Liver (tissue), 9 donors: ENCODE results near the gene UCK2. TPM values are rescaled to one million over a fixed set of nuclear protein-coding genes. Genes with fewer than 3 reads are reported as not detected.

Source experiments
- DNase-seq: peaks from one replicate; pipeline ENCODE4 v3.0.0-alpha.2; 2017; ENCODE audit warnings: low spot score
- H3K27ac ChIP-seq, 2 donors: one replicate each; pipeline ENCODE4 v1.7.0; 2013; ENCODE audit warnings: inconsistent platforms in 2 of 2, low read length in 2 of 2, control low read depth in 1 of 2, low read depth in 1 of 2, mild to moderate bottlenecking in 1 of 2
- H3K27me3 ChIP-seq, 4 donors: one replicate each; pipeline versions ENCODE4 v1.6.1 to v1.7.0; 2013; ENCODE audit warnings: low read length in 3 of 4, inconsistent platforms in 1 of 4, mild to moderate bottlenecking in 1 of 4, moderate library complexity in 1 of 4; ENCODE audit not compliant: control insufficient read depth in 4 of 4, insufficient read depth in 4 of 4
- H3K36me3 ChIP-seq, 4 donors: one replicate each; pipeline versions ENCODE4 v1.6.1 to v1.7.0; 2013; ENCODE audit warnings: low read length in 3 of 4, mild to moderate bottlenecking in 3 of 4, low read depth in 1 of 4, moderate library complexity in 1 of 4; ENCODE audit not compliant: control insufficient read depth in 4 of 4, insufficient read depth in 3 of 4
- H3K4me1 ChIP-seq, 4 donors: one replicate each; pipeline versions ENCODE4 v1.6.1 to v1.7.0; 2013; ENCODE audit warnings: low read length in 3 of 4, mild to moderate bottlenecking in 3 of 4, moderate library complexity in 1 of 4; ENCODE audit not compliant: control insufficient read depth in 4 of 4, insufficient read depth in 4 of 4
- H3K4me3 ChIP-seq, 3 donors: one replicate each; pipeline versions ENCODE4 v1.6.1 to v1.7.0; 2013; ENCODE audit warnings: low read length in 3 of 3, control low read depth in 1 of 3, low read depth in 1 of 3, mild to moderate bottlenecking in 1 of 3
- H3K9ac ChIP-seq, 2 donors: one replicate each; pipeline ENCODE4 v1.7.0; 2013; ENCODE audit warnings: low read length in 2 of 2, mild to moderate bottlenecking in 2 of 2, moderate library complexity in 2 of 2, control low read depth in 1 of 2, low read depth in 1 of 2
- H3K9me3 ChIP-seq, 4 donors: one replicate each; pipeline versions ENCODE4 v1.6.1 to v1.7.0; 2013; ENCODE audit warnings: low read length in 3 of 4; ENCODE audit not compliant: control insufficient read depth in 4 of 4
- EGR1 ChIP-seq, 2 donors: IDR thresholded peaks; 2 replicates each; pipeline ENCODE4 v1.6.1; 2016 to 2018; ENCODE audit warnings: antibody characterized with exemption in 2 of 2, low read depth in 2 of 2
- FOXA1 ChIP-seq: IDR thresholded peaks from 2 replicates; pipeline ENCODE4 v1.6.1; 2016; ENCODE audit warnings: antibody characterized with exemption
- FOXA2 ChIP-seq: IDR thresholded peaks from 2 replicates; pipeline ENCODE4 v1.6.1; 2016; ENCODE audit warnings: antibody characterized with exemption
- GABPA ChIP-seq, 2 donors: IDR thresholded peaks in 1 of 2; conservative IDR thresholded peaks in 1 of 2; 2 replicates each; pipeline ENCODE4 v1.6.1; 2016; ENCODE audit warnings: antibody characterized with exemption in 2 of 2, mild to moderate bottlenecking in 1 of 2, moderate library complexity in 1 of 2
- HNF4A ChIP-seq, 2 donors: conservative IDR thresholded peaks; 2 replicates each; pipeline ENCODE4 v1.6.1; 2016; ENCODE audit warnings: antibody characterized with exemption in 2 of 2, mild to moderate bottlenecking in 2 of 2
- HNF4G ChIP-seq: IDR thresholded peaks from 2 replicates; pipeline ENCODE4 v1.6.1; 2016; ENCODE audit warnings: antibody characterized with exemption
- JUND ChIP-seq, 2 donors: IDR thresholded peaks; 2 replicates each; pipeline ENCODE4 v1.6.1; 2016; ENCODE audit warnings: antibody characterized with exemption in 2 of 2
- NR2F2 ChIP-seq: IDR thresholded peaks from 2 replicates; pipeline ENCODE4 v1.6.1; 2016; ENCODE audit warnings: antibody characterized with exemption
- RAD21 ChIP-seq, 2 donors: IDR thresholded peaks; 2 replicates each; pipeline ENCODE4 v1.6.1; 2016; ENCODE audit warnings: antibody characterized with exemption in 2 of 2, mild to moderate bottlenecking in 2 of 2
- REST ChIP-seq: IDR thresholded peaks from 2 replicates; pipeline ENCODE4 v1.6.1; 2016; ENCODE audit warnings: antibody characterized with exemption, mild to moderate bottlenecking
- RXRA ChIP-seq, 2 donors: IDR thresholded peaks; 2 replicates each; pipeline ENCODE4 v1.6.1; 2017 to 2018; ENCODE audit warnings: antibody characterized with exemption in 2 of 2, mild to moderate bottlenecking in 1 of 2
- SP1 ChIP-seq: IDR thresholded peaks from 2 replicates; pipeline ENCODE4 v1.6.1; 2018; ENCODE audit warnings: antibody characterized with exemption, mild to moderate bottlenecking
- TAF1 ChIP-seq: conservative IDR thresholded peaks from 2 replicates; pipeline ENCODE4 v1.6.1; 2016; ENCODE audit warnings: antibody characterized with exemption, mild to moderate bottlenecking
- YY1 ChIP-seq: IDR thresholded peaks from 2 replicates; pipeline ENCODE4 v1.6.1; 2016; ENCODE audit warnings: antibody characterized with exemption, mild to moderate bottlenecking
- WGBS: extraction: QIAGEN DNeasy Blood & Tissue Kit; methylation state at CpG from one replicate; pipeline ENCODE4 v1.1.7; 2013; 5-methylcytosine and 5-hydroxymethylcytosine counted together
- polyA plus RNA-seq, 2 donors: library from polyadenylated mRNA; stranded (reverse) in 1 of 2; unstranded in 1 of 2; fragments of 200-250 nt in 1 of 2; fragments of >200 nt in 1 of 2; fragmentation: Nextera tagmentation in 1 of 2; extraction: Ambion mirVana in 1 of 2; gene quantifications; one replicate each; pipeline versions ENCODE4 v1.2.1 to v1.2.3, GENCODE V29; 2013 to 2015
- total RNA-seq, 2 donors: library from RNA; depleted of rRNA; stranded (reverse); fragments of >200 nt; gene quantifications; one replicate each; pipeline ENCODE4 v1.2.3, GENCODE V29; 2014
- TF ChIP-seq, protein P1 (sequence below): IDR thresholded peaks from 2 replicates; pipeline ENCODE4 v1.6.1; 2016; ENCODE audit warnings: antibody characterized with exemption
- TF ChIP-seq, protein P2 (sequence below): IDR thresholded peaks from 2 replicates; pipeline ENCODE4 v1.6.1; 2016; ENCODE audit warnings: antibody characterized with exemption
- TF ChIP-seq, protein P3 (sequence below): IDR thresholded peaks from 2 replicates; pipeline ENCODE4 v1.6.1; 2016; ENCODE audit warnings: antibody characterized with exemption
- TF ChIP-seq, protein P4 (sequence below): fragments of 150-350 bp; IDR thresholded peaks from 2 replicates; pipeline ENCODE4 v1.5.1; 2017; ENCODE audit warnings: improper control_type of control experiment, low read depth, low read length; ENCODE audit not compliant: missing input control
- donor health status: healthy.
- donor health status: healthy.
- donor health status: healthy.
- donor health status: healthy.
- donor health status: healthy.

The UCK2 gene
- total and polyA plus RNA-seq, 4 donors, result 8.9 to 25.5 (median 17.3) TPM

DNA sequence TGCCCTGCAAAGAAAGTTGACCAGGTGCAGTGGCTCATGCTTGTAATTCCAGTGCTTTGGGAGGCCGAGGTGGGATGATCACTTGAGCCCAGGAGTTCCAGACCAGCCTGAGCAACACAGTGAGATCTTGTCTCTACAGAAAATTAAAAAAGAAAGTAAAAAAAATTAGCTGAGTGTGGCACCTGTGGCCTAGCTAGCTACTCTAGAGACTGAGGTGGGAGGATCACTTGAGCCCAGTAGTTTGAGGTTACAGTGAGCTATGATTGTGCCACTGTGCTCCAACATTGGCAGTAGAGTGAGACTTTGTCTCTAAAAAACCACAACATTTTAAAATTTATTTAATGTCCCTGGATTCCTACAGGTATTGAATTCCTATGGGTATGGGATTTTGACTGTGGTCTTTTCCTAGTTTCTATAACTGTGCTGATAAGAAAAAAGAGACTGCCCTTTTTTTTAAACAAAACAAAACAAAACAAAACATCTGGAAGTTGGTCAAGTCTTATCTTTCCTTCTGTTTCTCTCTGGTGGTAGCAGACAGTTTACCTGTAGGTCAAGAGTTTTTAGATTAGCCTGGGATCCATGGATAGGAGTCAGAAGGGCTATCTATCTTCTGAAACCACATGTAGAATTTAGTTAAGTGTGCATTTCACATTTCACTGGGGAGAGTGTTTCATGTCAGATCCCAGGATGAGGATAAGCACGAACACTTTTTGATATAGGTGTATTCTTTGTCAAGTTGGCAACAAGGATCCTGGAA is 18.8 kb downstream of the UCK2 start:
- WGBS, result 93% methylated on average over 2 of the region's 2 CpGs
- Histone ChIP-seq H3K27ac (no peak overlapping the region), H3K9me3 (no peaks in the 10 kb centered on the region), H3K4me1 (peaks cover 0 to 3% (median 1%) of the 10 kb centered on the region in 4 donors), H3K36me3 (no peaks in the 10 kb centered on the region), H3K9ac (no peak overlapping the region), H3K4me3 (no peak overlapping the region), H3K27me3 (no peaks in the 10 kb centered on the region)
- DNase-seq, result no peak
- TF ChIP-seq JUND (IDR thresholded peaks at IDR 0.05) (no peak), FOXA2 (no peak), SP1 (no peak), HNF4G (no peak), RAD21 (IDR thresholded peaks at IDR 0.05) (no peak), TAF1 (no peak), FOXA1 (no peak), HNF4A (conservative IDR thresholded peaks at IDR 0.05) (no peak), YY1 (no peak)
- TF ChIP-seq, protein P1, sequence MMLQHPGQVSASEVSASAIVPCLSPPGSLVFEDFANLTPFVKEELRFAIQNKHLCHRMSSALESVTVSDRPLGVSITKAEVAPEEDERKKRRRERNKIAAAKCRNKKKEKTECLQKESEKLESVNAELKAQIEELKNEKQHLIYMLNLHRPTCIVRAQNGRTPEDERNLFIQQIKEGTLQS, result no peak
- TF ChIP-seq, protein P2, sequence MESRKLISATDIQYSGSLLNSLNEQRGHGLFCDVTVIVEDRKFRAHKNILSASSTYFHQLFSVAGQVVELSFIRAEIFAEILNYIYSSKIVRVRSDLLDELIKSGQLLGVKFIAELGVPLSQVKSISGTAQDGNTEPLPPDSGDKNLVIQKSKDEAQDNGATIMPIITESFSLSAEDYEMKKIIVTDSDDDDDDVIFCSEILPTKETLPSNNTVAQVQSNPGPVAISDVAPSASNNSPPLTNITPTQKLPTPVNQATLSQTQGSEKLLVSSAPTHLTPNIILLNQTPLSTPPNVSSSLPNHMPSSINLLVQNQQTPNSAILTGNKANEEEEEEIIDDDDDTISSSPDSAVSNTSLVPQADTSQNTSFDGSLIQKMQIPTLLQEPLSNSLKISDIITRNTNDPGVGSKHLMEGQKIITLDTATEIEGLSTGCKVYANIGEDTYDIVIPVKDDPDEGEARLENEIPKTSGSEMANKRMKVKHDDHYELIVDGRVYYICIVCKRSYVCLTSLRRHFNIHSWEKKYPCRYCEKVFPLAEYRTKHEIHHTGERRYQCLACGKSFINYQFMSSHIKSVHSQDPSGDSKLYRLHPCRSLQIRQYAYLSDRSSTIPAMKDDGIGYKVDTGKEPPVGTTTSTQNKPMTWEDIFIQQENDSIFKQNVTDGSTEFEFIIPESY, result no peak
- TF ChIP-seq, protein P3, sequence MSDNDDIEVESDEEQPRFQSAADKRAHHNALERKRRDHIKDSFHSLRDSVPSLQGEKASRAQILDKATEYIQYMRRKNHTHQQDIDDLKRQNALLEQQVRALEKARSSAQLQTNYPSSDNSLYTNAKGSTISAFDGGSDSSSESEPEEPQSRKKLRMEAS, result no peak

- TF ChIP-seq GABPA (IDR thresholded peaks at IDR 0.05 in 1 of 2, conservative IDR thresholded peaks at IDR 0.05 in 1 of 2) (no peak), HNF4G (no peak), SP1 (no peak), REST (no peak), HNF4A (conservative IDR thresholded peaks at IDR 0.05) (no peak), TAF1 (no peak), FOXA1 (no peak), JUND (IDR thresholded peaks at IDR 0.05) (no peak), NR2F2 (no peak), RAD21 (IDR thresholded peaks at IDR 0.05) (no peak), FOXA2 (no peak), EGR1 (IDR thresholded peaks at IDR 0.05; ENCODE audit: low read depth in 2 of 2) (no peak), RXRA (IDR thresholded peaks at IDR 0.05) (no peak)
- TF ChIP-seq, protein P4, sequence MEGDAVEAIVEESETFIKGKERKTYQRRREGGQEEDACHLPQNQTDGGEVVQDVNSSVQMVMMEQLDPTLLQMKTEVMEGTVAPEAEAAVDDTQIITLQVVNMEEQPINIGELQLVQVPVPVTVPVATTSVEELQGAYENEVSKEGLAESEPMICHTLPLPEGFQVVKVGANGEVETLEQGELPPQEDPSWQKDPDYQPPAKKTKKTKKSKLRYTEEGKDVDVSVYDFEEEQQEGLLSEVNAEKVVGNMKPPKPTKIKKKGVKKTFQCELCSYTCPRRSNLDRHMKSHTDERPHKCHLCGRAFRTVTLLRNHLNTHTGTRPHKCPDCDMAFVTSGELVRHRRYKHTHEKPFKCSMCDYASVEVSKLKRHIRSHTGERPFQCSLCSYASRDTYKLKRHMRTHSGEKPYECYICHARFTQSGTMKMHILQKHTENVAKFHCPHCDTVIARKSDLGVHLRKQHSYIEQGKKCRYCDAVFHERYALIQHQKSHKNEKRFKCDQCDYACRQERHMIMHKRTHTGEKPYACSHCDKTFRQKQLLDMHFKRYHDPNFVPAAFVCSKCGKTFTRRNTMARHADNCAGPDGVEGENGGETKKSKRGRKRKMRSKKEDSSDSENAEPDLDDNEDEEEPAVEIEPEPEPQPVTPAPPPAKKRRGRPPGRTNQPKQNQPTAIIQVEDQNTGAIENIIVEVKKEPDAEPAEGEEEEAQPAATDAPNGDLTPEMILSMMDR, result no peak
- TF ChIP-seq, protein P1, result no peak
- Histone ChIP-seq H3K9me3 (no peaks in the 10 kb centered on the region), H3K36me3 (no peaks in the 10 kb centered on the region), H3K4me1 (peaks cover 0 to 3% (median 1%) of the 10 kb centered on the region in 4 donors), H3K27me3 (no peaks in the 10 kb centered on the region), H3K4me3 (no peak overlapping the region), H3K27ac (no peak overlapping the region), H3K9ac (no peak overlapping the region)
- DNase-seq, result no peak
- 95% methylated on average over 3 of the region's 3 CpGs for WGBS
Measured at GRCh38 chr1:165847486-165847885, 20.1 kb downstream of the UCK2 start.
